ENCODE results near the gene RETN. TPM values are rescaled to one million over a fixed set of nuclear protein-coding genes. Genes with fewer than 3 reads are reported as not detected.

The RETN gene
- total RNA-seq, result not detected

DNA sequence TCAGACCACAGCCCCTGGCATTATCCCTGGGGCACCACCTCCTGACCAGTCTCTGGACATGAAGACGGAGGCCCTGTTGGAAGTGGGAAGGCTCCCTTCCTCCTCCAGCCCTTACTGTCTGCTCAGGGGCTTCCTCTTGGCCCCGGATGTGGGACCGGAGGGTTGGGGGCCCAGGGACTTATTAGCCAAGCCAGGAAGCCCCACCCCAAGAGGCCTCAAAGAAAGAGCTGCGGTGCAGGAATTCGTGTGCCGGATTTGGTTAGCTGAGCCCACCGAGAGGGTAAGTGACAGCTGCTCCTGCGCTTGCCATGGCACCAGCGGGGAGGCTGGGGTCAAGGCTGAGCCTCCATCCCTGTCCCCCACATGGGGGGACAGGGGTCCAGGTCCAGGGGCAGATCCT is at the start of gene RETN:
Gene RETN, plus strand, starts transcription at position 208 of the 400 bp plus-strand sequence. CDS start 278 bp downstream, outside the sequence.
- H3K27me3 ChIP-seq, result no peaks in the 10 kb centered on the region
- intact Hi-C loops (cut with DNase I), result no loop called here

GRCh38 chr19:7619671-7620441 is 49.0 kb upstream of the RETN start:
- Histone ChIP-seq H3K27me3 (no peaks in the 10 kb centered on the region), H3K9me3 (no peaks in the 10 kb centered on the region), H3K36me3 (peaks cover 0 to 65% of the 10 kb centered on the region in 2 donors), H3K4me1 (no peaks in the 10 kb centered on the region), H3K27ac (peak overlapping the region; percentile 39), H3K4me3 (no peak overlapping the region)
- no peak for DNase-seq (ENCODE audit: extremely low spot score in 2 of 2)
- TF ChIP-seq POLR2A (IDR thresholded peaks at IDR 0.05) (no peak), POLR2AphosphoS5 (IDR thresholded peaks at IDR 0.05; ENCODE audit: insufficient read depth in 1 of 2, low read depth in 1 of 2) (no peak), CTCF (IDR thresholded peaks at IDR 0.05) (no peak)
- intact Hi-C loops (cut with DNase I), result no loop called here

More for the DNA sequence above, at the start of gene RETN:
- H3K9me3 ChIP-seq, result no peaks in the 10 kb centered on the region
- no peak for DNase-seq (ENCODE audit: extremely low spot score in 2 of 2)
- no peak within 1 kb of the TSS for H3K4me3 ChIP-seq
- no peak for TF ChIP-seq POLR2A (IDR thresholded peaks at IDR 0.05)
- no peak for TF ChIP-seq CTCF (IDR thresholded peaks at IDR 0.05)
- H3K27ac ChIP-seq, result no peak within 1 kb of the TSS
- no peaks in the 10 kb centered on the region for H3K36me3 ChIP-seq
- no peaks in the 10 kb centered on the region for H3K4me1 ChIP-seq

DNA sequence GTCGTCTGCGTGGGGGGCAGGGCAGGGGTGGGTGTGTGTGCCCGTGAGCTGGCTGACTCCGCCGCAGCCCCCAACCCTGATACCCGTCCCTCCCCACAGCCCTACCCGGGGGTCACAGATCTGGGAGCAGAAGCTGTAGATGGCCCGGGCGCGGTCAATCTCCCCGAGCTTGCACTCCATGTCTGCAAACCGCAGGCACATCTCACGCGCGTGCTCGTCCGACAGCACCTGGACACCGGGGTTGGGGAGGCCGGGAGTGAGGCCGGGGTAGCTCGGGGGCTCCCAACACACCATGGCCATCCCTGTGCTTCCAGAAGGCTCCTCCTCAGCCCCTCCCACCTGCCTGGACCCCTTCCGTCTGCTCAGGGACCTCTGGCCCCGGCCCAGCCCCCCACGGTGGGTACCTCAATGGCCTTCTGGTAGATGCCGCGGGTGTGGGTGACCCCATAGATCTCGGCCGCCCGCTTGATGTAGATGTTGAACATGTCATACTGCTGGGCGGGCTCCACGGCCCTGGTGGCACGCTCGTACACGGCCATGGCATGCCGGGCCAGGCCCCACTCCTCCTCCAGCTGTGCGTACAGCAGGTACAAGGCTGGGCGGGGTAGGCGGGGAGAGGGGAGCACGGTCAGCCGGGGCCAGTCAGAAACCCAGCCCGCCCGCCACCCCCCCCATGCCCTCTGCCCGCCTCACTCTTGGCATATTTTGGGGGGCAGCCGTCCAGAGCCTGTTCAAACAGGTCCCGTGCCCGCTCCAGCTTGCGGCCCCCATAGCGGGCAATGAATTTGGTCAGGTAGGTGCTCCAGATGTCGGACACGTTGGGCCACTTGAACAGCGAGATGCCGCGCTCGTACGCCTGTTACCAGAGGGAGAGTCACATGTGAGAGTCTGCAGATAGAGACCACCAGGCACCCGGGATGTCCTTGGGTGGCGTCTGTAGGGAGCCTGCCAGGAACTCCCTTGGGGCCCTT is 48.1 kb upstream of the RETN start:
- no peak for DNase-seq (ENCODE audit: extremely low spot score in 2 of 2)
- intact Hi-C loops (cut with DNase I), result no loop called here
- Histone ChIP-seq H3K27ac (no peak overlapping the region), H3K9me3 (no peaks in the 10 kb centered on the region), H3K27me3 (no peaks in the 10 kb centered on the region), H3K4me3 (no peak overlapping the region), H3K36me3 (peaks cover 0 to 73% of the 10 kb centered on the region in 2 donors), H3K4me1 (no peaks in the 10 kb centered on the region)
- TF ChIP-seq POLR2A (IDR thresholded peaks at IDR 0.05) (no peak), CTCF (IDR thresholded peaks at IDR 0.05) (no peak), POLR2AphosphoS5 (IDR thresholded peaks at IDR 0.05; ENCODE audit: insufficient read depth in 1 of 2, low read depth in 1 of 2) (no peak)

- intact Hi-C loops (cut with DNase I), result no loop called here
- H3K4me1 ChIP-seq, result peaks cover 13% of the 10 kb centered on the region
- H3K27me3 ChIP-seq, result no peaks in the 10 kb centered on the region
- H3K36me3 ChIP-seq, result peaks cover 0 to 84% of the 10 kb centered on the region in 2 donors
- no peak overlapping the region for H3K4me3 ChIP-seq
- no peaks in the 10 kb centered on the region for H3K9me3 ChIP-seq
- no peak for DNase-seq (ENCODE audit: extremely low spot score in 2 of 2)
- no peak overlapping the region for H3K27ac ChIP-seq
- TF ChIP-seq POLR2AphosphoS5 (IDR thresholded peaks at IDR 0.05; ENCODE audit: insufficient read depth in 1 of 2, low read depth in 1 of 2), result no peak
- no peak for TF ChIP-seq POLR2A (IDR thresholded peaks at IDR 0.05)
- TF ChIP-seq CTCF (IDR thresholded peaks at IDR 0.05), result no peak
These were observed 45.7 kb upstream of the RETN start for GRCh38 chr19:7622933-7623685.
